GM18861 (cell line): ENCODE measurements around the gene CRLF1.
"Not testable (repeated sequence)": the region's sequence is repeated elsewhere in the genome, so short reads cannot be mapped to it uniquely, and the experiment has no call there.

ENCODE experiments used
- ATAC-seq: cut with Tn5 transposase; IDR thresholded peaks from one replicate; pipeline ENCODE4 v1.9.1; 2021; ENCODE audit not compliant: unreplicated experiment

CRLF1 gene

GRCh38 chr19:18608805-18609716 lies 2.5 kb upstream of the CRLF1 start:
- ATAC-seq = no peak

GRCh38 chr19:18608102-18608804 lies 1.7 kb upstream of the CRLF1 start:
- no peak for ATAC-seq

- ATAC-seq = no peak
Observed at GRCh38 chr19:18607226-18608101, 865 bp upstream of the CRLF1 start.

DNA sequence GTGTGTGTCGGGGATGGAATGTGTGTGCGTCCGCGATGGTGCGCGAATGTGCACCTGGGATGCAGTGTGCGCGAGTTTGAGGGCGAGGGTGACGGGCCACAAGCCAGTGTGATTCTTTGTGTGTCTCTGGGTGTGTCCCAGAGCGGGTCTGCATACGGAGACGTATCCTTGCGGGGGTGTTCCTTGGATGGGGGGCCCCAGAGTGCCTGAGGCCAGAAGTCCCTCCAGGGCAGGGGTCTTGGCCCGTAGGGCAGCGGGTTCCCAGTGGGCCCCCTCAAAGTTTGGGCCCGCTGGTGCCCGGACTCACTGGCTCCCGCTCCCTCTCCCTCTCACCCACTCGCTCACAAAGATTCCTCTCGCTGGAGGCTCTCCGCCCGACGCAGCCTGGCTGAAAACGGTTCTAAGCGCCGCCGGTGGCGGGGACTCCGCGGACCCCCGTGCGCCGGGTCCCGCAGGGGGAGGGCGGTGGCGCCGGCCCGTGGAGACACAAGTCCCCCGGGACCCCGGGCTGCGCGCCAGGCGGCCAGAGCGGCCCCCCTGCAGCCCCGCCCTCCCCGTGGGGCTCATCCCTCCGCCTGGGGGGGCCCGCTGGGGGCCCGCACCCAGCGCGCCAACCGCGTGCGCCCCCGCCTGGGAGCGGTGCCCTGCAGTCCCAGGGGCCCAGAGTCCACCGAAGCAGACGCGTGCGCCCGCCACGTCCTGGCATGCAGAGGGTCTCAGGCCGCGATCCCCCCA lies 886 bp downstream of the CRLF1 start:
- no peak for ATAC-seq

DNA sequence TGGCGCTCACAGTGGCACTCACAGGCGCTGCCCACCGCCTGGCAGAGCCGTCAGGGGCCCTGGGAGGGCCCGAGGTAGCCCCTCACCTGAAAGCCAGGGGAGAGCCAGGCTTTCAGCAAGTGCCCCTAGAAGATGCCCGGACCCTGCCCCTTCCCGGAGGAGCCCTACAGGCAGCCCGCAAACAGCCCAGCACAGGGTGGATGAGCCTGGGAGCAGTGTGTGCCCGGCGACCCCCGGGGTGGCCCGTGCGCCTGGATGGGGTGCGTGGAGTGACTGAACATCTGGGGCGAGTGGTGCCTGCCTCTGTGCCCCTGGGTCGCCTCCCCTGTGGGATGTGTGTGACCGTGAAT lies 1.4 kb downstream of the CRLF1 start:
- no peak for ATAC-seq

GRCh38 chr19:18604820-18605159 lies 1.8 kb downstream of the CRLF1 start:
- no peak for ATAC-seq

DNA sequence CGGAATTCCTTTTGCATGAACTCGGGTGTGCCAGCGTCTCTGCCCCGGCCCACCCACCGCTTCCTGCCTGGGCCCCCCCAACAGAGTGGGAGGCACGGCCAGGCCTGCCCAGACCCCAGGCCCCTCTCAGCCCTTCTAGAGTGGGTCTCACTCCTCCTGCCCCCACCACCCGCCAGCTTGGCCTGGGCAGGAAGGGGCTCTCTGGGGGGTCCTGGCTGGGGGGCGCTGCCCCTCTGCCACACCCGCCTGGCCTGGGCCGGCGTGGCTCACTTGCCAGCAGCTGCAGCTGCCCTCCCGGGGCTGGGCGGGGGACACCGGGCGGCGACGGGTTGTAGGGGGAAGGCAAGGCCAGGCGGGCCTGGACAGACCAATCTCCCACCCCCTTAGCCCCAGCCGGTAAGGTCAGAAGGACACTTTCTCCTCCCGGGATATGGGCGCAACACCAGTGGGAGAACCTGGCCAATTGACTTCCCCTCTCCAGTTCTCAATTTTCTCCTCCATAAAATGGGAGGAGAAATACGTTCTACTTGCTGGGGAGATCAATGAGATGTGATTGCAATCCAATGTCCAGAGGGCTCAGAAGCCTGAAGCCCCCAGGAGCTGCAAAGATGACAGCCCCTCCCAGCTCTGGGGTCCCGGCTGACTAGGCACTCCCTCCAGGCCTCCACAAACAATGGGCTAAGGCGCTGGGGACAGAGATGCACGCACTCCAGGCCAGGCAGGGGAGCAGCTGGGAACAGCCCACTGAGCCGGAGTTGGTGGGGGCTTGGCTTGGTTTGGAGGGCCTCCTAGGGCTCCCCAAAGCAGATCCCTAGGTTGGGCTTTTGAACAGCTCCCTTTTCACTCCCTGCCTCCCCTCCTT lies 2.4 kb downstream of the CRLF1 start:
- no peak for ATAC-seq

DNA sequence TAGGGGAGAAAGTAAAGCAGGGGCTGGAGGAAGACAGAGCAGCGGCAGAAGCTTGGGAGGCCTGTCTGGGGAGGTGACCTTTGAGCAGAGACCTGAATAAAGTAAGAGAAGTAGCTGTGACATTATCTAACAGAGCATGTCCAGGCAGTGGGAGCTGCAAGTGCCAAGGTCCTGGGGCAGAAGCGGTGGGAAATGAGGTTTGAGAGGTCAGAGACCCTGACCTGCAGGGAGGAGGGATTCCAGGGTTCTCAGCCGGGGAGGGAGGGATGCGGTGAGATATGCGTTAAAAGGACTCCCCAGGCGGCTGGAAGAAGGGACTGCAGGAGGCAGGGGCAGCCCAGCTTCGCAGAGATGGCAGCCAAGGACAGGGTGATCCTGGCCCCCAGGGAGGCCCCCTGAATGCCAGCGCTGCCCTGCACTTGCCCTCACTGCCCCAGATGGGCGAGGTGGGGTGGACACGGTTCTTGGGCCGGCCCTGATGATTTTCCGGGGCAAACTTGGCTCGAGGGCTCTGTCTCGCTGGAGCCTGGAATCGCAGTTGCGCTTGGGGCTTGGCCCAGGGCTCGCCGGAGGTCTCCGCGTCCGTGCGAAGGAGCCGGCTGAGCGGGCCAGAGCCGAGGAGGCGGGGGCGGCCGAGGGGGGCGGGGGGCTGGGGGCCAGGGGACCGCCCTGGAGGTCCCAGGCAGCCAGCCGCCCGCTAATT lies 3.2 kb downstream of the CRLF1 start:
- no peak for ATAC-seq

GRCh38 chr19:18601875-18602274 lies 4.7 kb downstream of the CRLF1 start:
- ATAC-seq = no peak

DNA sequence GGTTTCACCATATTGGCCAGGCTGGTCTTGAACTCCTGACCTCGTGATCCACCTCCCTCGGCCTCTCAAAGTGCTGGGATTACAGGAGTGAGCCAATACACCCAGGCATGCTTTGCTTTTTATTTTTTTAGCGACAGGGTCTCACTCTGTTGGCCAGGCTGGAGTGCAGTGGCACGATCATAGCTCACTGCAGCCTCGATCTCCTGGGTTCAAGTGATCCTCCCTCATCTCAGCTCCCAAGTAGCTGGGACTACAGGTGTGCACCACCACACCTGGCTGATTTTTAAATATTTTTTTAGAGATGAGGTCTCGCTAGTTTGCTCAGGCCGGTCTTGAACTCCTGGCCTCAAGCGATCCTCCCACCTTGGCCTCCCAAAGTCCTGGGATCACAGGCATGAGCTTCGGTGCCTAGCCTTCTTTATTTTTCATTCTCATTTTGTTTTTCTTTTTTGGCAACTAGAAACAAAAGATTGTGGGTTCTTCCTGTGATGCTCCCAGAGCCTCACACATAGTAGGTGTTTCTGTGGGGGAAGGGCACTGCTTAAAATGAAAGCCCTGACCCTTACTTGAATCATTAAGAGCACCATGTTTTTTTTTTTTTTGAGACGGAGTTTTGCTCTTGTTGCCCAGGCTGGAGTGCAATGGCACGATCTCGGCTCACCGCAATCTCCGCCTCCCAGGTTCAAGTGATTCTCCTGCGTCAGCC lies 5.8 kb downstream of the CRLF1 start:
- ATAC-seq = not testable (repeated sequence)

GRCh38 chr19:18599485-18599884 lies 7.1 kb downstream of the CRLF1 start:
- no peak for ATAC-seq

- no peak for ATAC-seq
Observed at GRCh38 chr19:18597809-18598660, 8.6 kb downstream of the CRLF1 start.

DNA sequence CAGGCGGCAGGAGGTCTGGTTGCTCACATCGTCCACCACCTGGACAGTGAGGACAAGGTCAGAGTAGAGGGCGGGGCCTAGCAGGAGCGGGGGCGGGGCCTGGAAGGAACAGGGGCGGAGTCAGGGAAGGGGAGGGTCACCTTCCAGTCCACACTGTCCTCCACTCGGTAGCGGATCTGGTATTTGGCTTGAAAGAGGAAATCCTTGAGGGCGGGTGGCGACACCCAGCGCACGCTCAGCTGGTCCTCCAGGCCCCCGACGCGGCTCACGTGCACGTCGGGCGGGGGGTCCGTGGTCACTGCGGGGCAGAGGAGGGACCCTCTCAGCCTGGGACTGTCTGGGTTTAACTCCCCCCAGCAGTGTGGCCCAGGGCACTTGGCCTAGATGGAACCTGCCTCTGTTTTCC lies 9.8 kb downstream of the CRLF1 start:
- no peak for ATAC-seq

DNA sequence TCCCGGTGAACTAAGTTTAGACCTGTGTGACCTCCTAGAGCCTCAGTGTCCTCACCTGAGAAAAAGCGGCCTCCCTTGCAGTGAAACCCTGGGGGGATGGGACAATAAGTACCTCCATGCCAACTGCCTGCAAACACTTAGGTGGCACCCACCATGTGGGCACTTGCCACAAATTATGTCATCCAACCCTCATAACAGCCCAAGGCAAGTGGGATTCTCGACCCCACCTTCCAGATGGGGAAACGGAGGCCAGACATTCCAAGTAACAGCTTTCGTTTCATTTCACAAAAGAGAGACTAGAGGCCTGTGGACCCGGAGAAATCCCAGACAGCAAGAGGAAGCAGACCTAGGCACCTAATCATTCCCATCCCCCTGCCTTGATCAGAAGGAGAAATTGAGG lies 11.1 kb downstream of the CRLF1 start:
- ATAC-seq = no peak

- no peak for ATAC-seq
Observed at GRCh38 chr19:18594824-18595373, 11.7 kb downstream of the CRLF1 start.

- peak; percentile 52 for ATAC-seq
Observed at GRCh38 chr19:18594096-18594823, 12.3 kb downstream of the CRLF1 start.
